ENCODE results near the gene DCC.

- TF ChIP-seq, protein P1, sequence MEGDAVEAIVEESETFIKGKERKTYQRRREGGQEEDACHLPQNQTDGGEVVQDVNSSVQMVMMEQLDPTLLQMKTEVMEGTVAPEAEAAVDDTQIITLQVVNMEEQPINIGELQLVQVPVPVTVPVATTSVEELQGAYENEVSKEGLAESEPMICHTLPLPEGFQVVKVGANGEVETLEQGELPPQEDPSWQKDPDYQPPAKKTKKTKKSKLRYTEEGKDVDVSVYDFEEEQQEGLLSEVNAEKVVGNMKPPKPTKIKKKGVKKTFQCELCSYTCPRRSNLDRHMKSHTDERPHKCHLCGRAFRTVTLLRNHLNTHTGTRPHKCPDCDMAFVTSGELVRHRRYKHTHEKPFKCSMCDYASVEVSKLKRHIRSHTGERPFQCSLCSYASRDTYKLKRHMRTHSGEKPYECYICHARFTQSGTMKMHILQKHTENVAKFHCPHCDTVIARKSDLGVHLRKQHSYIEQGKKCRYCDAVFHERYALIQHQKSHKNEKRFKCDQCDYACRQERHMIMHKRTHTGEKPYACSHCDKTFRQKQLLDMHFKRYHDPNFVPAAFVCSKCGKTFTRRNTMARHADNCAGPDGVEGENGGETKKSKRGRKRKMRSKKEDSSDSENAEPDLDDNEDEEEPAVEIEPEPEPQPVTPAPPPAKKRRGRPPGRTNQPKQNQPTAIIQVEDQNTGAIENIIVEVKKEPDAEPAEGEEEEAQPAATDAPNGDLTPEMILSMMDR (IDR thresholded peaks at IDR 0.05), result no peak
- no peak for TF ChIP-seq POLR2AphosphoS5 (IDR thresholded peaks at IDR 0.05)
Observed at GRCh38 chr18:52598921-52599320, 258.9 kb downstream of the DCC start.
